ENCODE measurements around the gene COL18A1.

Gene COL18A1

DNA sequence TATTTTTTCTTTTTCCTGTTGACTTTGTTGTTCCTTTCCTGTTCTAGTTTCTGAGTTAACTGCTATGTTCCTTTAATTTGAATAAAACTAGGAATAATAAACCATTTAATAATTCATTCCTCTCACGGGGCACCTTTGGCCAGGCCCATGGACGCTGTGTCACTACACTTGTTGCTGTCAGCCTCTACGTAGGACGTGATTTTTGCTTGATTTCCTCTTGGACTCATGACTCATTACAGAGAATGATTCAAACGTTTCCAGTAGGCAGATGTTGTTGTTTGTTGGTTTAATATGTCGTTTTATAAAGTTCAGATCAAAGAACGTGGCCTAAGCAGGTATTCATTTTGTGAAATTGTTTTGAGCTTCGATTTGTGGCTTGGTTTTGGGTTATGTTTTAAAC is 146.4 kb downstream of the COL18A1 start:
- no peak for ATAC-seq
- TF ChIP-seq PPARA (CRISPR knock-in tag; IDR thresholded peaks at IDR 0.05; ENCODE audit: borderline replicate concordance) (no peak), ZFP30 (CRISPR knock-in tag; IDR thresholded peaks at IDR 0.05) (no peak), TOX (CRISPR knock-in tag; IDR thresholded peaks at IDR 0.05; ENCODE audit: borderline replicate concordance) (no peak), ZNF8 (CRISPR knock-in tag; IDR thresholded peaks at IDR 0.05) (no peak)
- TF ChIP-seq, protein P1, sequence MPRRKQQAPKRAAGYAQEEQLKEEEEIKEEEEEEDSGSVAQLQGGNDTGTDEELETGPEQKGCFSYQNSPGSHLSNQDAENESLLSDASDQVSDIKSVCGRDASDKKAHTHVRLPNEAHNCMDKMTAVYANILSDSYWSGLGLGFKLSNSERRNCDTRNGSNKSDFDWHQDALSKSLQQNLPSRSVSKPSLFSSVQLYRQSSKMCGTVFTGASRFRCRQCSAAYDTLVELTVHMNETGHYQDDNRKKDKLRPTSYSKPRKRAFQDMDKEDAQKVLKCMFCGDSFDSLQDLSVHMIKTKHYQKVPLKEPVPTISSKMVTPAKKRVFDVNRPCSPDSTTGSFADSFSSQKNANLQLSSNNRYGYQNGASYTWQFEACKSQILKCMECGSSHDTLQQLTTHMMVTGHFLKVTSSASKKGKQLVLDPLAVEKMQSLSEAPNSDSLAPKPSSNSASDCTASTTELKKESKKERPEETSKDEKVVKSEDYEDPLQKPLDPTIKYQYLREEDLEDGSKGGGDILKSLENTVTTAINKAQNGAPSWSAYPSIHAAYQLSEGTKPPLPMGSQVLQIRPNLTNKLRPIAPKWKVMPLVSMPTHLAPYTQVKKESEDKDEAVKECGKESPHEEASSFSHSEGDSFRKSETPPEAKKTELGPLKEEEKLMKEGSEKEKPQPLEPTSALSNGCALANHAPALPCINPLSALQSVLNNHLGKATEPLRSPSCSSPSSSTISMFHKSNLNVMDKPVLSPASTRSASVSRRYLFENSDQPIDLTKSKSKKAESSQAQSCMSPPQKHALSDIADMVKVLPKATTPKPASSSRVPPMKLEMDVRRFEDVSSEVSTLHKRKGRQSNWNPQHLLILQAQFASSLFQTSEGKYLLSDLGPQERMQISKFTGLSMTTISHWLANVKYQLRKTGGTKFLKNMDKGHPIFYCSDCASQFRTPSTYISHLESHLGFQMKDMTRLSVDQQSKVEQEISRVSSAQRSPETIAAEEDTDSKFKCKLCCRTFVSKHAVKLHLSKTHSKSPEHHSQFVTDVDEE (CRISPR knock-in tag; IDR thresholded peaks at IDR 0.05) = no peak
- TF ChIP-seq, protein P2, sequence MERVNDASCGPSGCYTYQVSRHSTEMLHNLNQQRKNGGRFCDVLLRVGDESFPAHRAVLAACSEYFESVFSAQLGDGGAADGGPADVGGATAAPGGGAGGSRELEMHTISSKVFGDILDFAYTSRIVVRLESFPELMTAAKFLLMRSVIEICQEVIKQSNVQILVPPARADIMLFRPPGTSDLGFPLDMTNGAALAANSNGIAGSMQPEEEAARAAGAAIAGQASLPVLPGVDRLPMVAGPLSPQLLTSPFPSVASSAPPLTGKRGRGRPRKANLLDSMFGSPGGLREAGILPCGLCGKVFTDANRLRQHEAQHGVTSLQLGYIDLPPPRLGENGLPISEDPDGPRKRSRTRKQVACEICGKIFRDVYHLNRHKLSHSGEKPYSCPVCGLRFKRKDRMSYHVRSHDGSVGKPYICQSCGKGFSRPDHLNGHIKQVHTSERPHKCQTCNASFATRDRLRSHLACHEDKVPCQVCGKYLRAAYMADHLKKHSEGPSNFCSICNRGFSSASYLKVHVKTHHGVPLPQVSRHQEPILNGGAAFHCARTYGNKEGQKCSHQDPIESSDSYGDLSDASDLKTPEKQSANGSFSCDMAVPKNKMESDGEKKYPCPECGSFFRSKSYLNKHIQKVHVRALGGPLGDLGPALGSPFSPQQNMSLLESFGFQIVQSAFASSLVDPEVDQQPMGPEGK (CRISPR knock-in tag; IDR thresholded peaks at IDR 0.05; ENCODE audit: borderline replicate concordance) = no peak
- TF ChIP-seq, protein P3, sequence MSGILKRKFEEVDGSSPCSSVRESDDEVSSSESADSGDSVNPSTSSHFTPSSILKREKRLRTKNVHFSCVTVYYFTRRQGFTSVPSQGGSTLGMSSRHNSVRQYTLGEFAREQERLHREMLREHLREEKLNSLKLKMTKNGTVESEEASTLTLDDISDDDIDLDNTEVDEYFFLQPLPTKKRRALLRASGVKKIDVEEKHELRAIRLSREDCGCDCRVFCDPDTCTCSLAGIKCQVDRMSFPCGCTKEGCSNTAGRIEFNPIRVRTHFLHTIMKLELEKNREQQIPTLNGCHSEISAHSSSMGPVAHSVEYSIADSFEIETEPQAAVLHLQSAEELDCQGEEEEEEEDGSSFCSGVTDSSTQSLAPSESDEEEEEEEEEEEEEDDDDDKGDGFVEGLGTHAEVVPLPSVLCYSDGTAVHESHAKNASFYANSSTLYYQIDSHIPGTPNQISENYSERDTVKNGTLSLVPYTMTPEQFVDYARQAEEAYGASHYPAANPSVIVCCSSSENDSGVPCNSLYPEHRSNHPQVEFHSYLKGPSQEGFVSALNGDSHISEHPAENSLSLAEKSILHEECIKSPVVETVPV (CRISPR knock-in tag; IDR thresholded peaks at IDR 0.05) = no peak

DNA sequence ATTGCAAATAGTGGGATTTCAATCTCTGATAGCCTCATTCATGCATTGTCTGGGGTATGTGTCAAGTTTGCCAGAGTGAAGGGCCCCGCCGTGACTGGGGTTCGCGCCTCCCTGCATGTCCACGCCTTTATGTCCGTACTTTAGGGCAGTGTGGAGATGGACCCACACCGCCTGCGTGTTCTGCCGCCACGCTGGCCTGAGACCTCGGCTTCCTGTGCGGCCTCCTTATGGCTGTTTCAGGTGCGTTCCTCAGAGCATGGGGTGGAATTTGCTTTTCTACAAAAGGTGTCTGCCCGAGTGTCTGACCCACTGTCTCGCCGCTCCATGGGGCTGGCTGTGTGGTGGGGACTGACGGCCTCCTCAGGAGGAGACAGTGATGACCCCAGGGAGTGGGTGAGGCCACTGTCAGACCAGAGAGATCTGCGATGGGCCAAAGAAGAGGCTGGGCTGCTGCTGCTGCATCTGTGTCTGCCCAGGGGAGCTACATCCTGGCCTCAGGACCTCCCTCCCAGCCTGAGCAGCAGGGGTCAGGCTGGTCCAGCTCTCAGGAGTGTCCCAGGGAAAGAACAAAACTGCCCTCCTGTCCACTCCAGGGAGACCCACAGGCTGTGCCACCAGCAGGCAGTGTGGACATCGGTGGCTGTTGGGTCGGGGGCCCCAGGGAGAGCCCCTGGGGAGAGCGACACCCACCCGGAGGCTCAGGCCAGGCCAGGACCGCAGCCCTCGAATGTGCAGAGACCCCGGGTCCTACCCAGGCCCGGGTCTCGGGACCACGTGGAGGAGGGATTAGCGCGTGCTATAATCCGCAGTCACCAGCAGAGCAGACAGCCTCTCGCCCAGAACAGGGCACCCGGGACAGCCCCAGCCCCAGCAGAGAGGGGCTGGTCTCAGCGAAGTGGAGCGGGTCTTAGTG is 147.1 kb downstream of the COL18A1 start:
- TF ChIP-seq, protein P4, sequence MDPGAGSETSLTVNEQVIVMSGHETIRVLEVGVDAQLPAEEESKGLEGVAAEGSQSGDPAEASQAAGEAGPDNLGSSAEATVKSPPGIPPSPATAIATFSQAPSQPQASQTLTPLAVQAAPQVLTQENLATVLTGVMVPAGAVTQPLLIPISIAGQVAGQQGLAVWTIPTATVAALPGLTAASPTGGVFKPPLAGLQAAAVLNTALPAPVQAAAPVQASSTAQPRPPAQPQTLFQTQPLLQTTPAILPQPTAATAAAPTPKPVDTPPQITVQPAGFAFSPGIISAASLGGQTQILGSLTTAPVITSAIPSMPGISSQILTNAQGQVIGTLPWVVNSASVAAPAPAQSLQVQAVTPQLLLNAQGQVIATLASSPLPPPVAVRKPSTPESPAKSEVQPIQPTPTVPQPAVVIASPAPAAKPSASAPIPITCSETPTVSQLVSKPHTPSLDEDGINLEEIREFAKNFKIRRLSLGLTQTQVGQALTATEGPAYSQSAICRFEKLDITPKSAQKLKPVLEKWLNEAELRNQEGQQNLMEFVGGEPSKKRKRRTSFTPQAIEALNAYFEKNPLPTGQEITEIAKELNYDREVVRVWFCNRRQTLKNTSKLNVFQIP (CRISPR knock-in tag; IDR thresholded peaks at IDR 0.05; ENCODE audit: borderline replicate concordance, low read depth) = no peak
- TF ChIP-seq, protein P5, sequence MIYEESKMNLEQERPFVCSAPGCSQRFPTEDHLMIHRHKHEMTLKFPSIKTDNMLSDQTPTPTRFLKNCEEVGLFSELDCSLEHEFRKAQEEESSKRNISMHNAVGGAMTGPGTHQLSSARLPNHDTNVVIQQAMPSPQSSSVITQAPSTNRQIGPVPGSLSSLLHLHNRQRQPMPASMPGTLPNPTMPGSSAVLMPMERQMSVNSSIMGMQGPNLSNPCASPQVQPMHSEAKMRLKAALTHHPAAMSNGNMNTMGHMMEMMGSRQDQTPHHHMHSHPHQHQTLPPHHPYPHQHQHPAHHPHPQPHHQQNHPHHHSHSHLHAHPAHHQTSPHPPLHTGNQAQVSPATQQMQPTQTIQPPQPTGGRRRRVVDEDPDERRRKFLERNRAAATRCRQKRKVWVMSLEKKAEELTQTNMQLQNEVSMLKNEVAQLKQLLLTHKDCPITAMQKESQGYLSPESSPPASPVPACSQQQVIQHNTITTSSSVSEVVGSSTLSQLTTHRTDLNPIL (CRISPR knock-in tag; IDR thresholded peaks at IDR 0.05; ENCODE audit: low read depth) = no peak
- TF ChIP-seq ZNF70 (CRISPR knock-in tag; IDR thresholded peaks at IDR 0.05) (no peak), TOX (CRISPR knock-in tag; IDR thresholded peaks at IDR 0.05; ENCODE audit: borderline replicate concordance) (no peak), ISL1 (CRISPR knock-in tag; IDR thresholded peaks at IDR 0.05) (no peak), ZC3H10 (CRISPR knock-in tag; IDR thresholded peaks at IDR 0.05) (no peak), BACH2 (CRISPR knock-in tag; IDR thresholded peaks at IDR 0.05; ENCODE audit: borderline replicate concordance) (no peak), ZFP3 (CRISPR knock-in tag; IDR thresholded peaks at IDR 0.05) (no peak), OSR1 (CRISPR knock-in tag; IDR thresholded peaks at IDR 0.05) (no peak), ARNTL (CRISPR knock-in tag; IDR thresholded peaks at IDR 0.05; ENCODE audit: borderline replicate concordance, low read depth) (no peak), PPARA (CRISPR knock-in tag; IDR thresholded peaks at IDR 0.05; ENCODE audit: borderline replicate concordance) (no peak)
- TF ChIP-seq, protein P1 (CRISPR knock-in tag; IDR thresholded peaks at IDR 0.05) = no peak
- TF ChIP-seq, protein P3 (CRISPR knock-in tag; IDR thresholded peaks at IDR 0.05) = no peak
- no peak for ATAC-seq
